IMR-90 (cell line): ENCODE results near the gene FBLIM1. TPM values are rescaled to one million over a fixed set of nuclear protein-coding genes. Genes with fewer than 3 reads are reported as not detected.

Source experiments
- ATAC-seq: fragments of 200-7000 bp; cut with Tn5 transposase; 2 replicates; pipeline ENCODE4 v1.9.1; 2020; ENCODE audit warnings: low read depth, mild to moderate bottlenecking, moderate library complexity
- BruUV-seq: library from RNA; stranded (reverse); fragments of 400-500 nt; replicated peaks from 2 replicates; lab custom pipeline; 2021; lab: Mats Ljungman, UMichigan
- CTCF ChIA-PET: fragments of 300-600 bp; formaldehyde crosslinking; extraction: SDS; loops from one replicate; lab custom pipeline; 2021; ENCODE audit warnings: antibody characterized with exemption; lab: Yijun Ruan, JAX
- POLR2A ChIA-PET: fragments of 300-600 bp; sonication (Branson Sonifier 250); formaldehyde crosslinking; loops from one replicate; lab custom pipeline; 2022; ENCODE audit warnings: antibody characterized with exemption; ENCODE audit not compliant: unreplicated experiment; lab: Charles Lee
- DNase-seq: peaks from one replicate; pipeline ENCODE4 v3.0.0; 2013
- H2AFZ ChIP-seq: replicated peaks from 2 replicates; pipeline ENCODE3; 2013; ENCODE audit warnings: low read length, mild to moderate bottlenecking; ENCODE audit not compliant: poor library complexity
- H2AK5ac ChIP-seq: 2 replicates; pipeline ENCODE4 v1.6.1; 2013; ENCODE audit warnings: low read depth, low read length, inconsistent platforms
- H2AK9ac ChIP-seq: replicated peaks from 2 replicates; pipeline ENCODE3; 2013; ENCODE audit warnings: mild to moderate bottlenecking, low read depth, low read length, moderate library complexity; ENCODE audit not compliant: poor library complexity
- H2BK120ac ChIP-seq: 2 replicates; pipeline ENCODE4 v1.6.1; 2013; ENCODE audit warnings: low read depth, low read length, inconsistent platforms
- H2BK15ac ChIP-seq: 3 replicates; pipeline ENCODE4 v1.6.1; 2013; ENCODE audit warnings: low read depth, low read length, inconsistent platforms
- H2BK20ac ChIP-seq: 2 replicates; pipeline ENCODE4 v1.6.1; 2013; ENCODE audit warnings: low read depth, mild to moderate bottlenecking, inconsistent platforms, low read length, moderate library complexity
- H2BK5ac ChIP-seq: 2 replicates; pipeline ENCODE4 v1.6.1; 2013; ENCODE audit warnings: mild to moderate bottlenecking, low read depth, low read length, inconsistent platforms; ENCODE audit not compliant: poor library complexity, severe bottlenecking
- H3K14ac ChIP-seq: replicated peaks from 2 replicates; pipeline ENCODE4 v1.6.1; 2013; ENCODE audit warnings: low read depth, low read length, inconsistent platforms
- H3K18ac ChIP-seq: 2 replicates; pipeline ENCODE4 v1.6.1; 2013; ENCODE audit warnings: low read depth, low read length, control low read depth
- H3K23ac ChIP-seq: 2 replicates; pipeline ENCODE4 v1.6.1; 2013; ENCODE audit warnings: low read depth, low read length, inconsistent platforms
- H3K27ac ChIP-seq: 2 replicates; pipeline ENCODE4 v1.5.1; 2013; ENCODE audit warnings: mild to moderate bottlenecking, control low read depth, low read length; ENCODE audit not compliant: insufficient read depth
- H3K27me3 ChIP-seq: 2 replicates; pipeline ENCODE4 v1.6.1; 2013; ENCODE audit warnings: low read length; ENCODE audit not compliant: control insufficient read depth, insufficient read depth
- H3K36me3 ChIP-seq: 2 replicates; pipeline ENCODE4 v1.6.1; 2013; ENCODE audit warnings: low read length, mixed read lengths; ENCODE audit not compliant: control insufficient read depth, insufficient read depth
- H3K4ac ChIP-seq: 2 replicates; pipeline ENCODE4 v1.6.1; 2013; ENCODE audit warnings: low read depth, low read length, inconsistent platforms
- H3K4me1 ChIP-seq: 2 replicates; pipeline ENCODE4 v1.6.1; 2013; ENCODE audit warnings: low read length, mixed read lengths; ENCODE audit not compliant: control insufficient read depth, insufficient read depth
- H3K4me2 ChIP-seq: 2 replicates; pipeline ENCODE4 v1.6.1; 2013; ENCODE audit warnings: low read depth, mild to moderate bottlenecking, control low read depth, low read length, moderate library complexity
- H3K4me3 ChIP-seq: 2 replicates; pipeline ENCODE4 v1.5.1; 2013; ENCODE audit warnings: low read depth, mild to moderate bottlenecking, control low read depth, low read length, moderate library complexity; ENCODE audit not compliant: insufficient read depth
- H3K56ac ChIP-seq: 2 replicates; pipeline ENCODE4 v1.6.1; 2013; ENCODE audit warnings: low read length, inconsistent platforms; ENCODE audit not compliant: insufficient read depth; ENCODE audit errors: extremely low read depth
- H3K79me1 ChIP-seq, 2 experiments: 2 replicates each; pipeline ENCODE4 v1.6.1; 2013; ENCODE audit warnings: low read length in 2 of 2, inconsistent platforms in 1 of 2, low read depth in 1 of 2
- H3K9ac ChIP-seq: 2 replicates; pipeline ENCODE4 v1.6.1; 2013; ENCODE audit warnings: low read depth, low read length, control low read depth
- H3K9me1 ChIP-seq: 2 replicates; pipeline ENCODE4 v1.6.1; 2013; ENCODE audit warnings: low read length, inconsistent platforms; ENCODE audit not compliant: insufficient read depth
- H3K9me3 ChIP-seq: 2 replicates; pipeline ENCODE4 v1.6.1; 2013; ENCODE audit warnings: low read length; ENCODE audit not compliant: control insufficient read depth, insufficient read depth
- H4K20me1 ChIP-seq: 2 replicates; pipeline ENCODE4 v1.6.1; 2013; ENCODE audit warnings: low read length, inconsistent platforms; ENCODE audit not compliant: insufficient read depth
- H4K5ac ChIP-seq: 2 replicates; pipeline ENCODE4 v1.6.1; 2013; ENCODE audit warnings: mild to moderate bottlenecking, low read depth, low read length, control low read depth
- H4K8ac ChIP-seq, 2 experiments: 2 replicates each; pipeline ENCODE4 v1.6.1; 2013; ENCODE audit warnings: low read depth in 2 of 2, low read length in 2 of 2, control low read depth in 1 of 2, inconsistent platforms in 1 of 2
- H4K91ac ChIP-seq: 2 replicates; pipeline ENCODE4 v1.6.1; 2013; ENCODE audit warnings: low read depth, low read length, inconsistent platforms; ENCODE audit not compliant: insufficient read depth
- CEBPB ChIP-seq: IDR thresholded peaks from 2 replicates; pipeline ENCODE4 v1.6.1; 2012; ENCODE audit warnings: low read depth, low read length, improper control_type of control experiment
- CTCF ChIP-seq: conservative IDR thresholded peaks from 2 replicates; pipeline ENCODE4 v1.5.1; 2012; ENCODE audit warnings: mild to moderate bottlenecking, low read depth, low read length, improper control_type of control experiment
- ELK1 ChIP-seq: fragments of 150-350 bp; IDR thresholded peaks from 2 replicates; pipeline ENCODE4 v1.6.1; 2016; ENCODE audit warnings: low read depth, mild to moderate bottlenecking, low read length, moderate library complexity, borderline replicate concordance
- FOS ChIP-seq: fragments of 150-350 bp; IDR thresholded peaks from 2 replicates; pipeline ENCODE4 v1.6.1; 2016; ENCODE audit warnings: low read depth, low read length
- MAFK ChIP-seq: IDR thresholded peaks from 2 replicates; pipeline ENCODE4 v1.6.1; 2012; ENCODE audit warnings: low read depth, low read length, improper control_type of control experiment
- MAZ ChIP-seq: IDR thresholded peaks from 2 replicates; pipeline ENCODE4 v1.6.1; 2012; ENCODE audit warnings: low read depth, mild to moderate bottlenecking, low read length, improper control_type of control experiment, moderate library complexity, borderline replicate concordance
- MXI1 ChIP-seq: IDR thresholded peaks from 2 replicates; pipeline ENCODE4 v1.6.1; 2012; ENCODE audit warnings: low read depth, mild to moderate bottlenecking, low read length, moderate library complexity, borderline replicate concordance
- NFE2L2 ChIP-seq: fragments of 150-350 bp; IDR thresholded peaks from 2 replicates; pipeline ENCODE4 v1.6.1; 2016; ENCODE audit warnings: low read depth, mild to moderate bottlenecking, low read length
- POLR2A ChIP-seq: IDR thresholded peaks from 2 replicates; pipeline ENCODE4 v1.6.1; 2012; ENCODE audit warnings: mild to moderate bottlenecking, low read depth, low read length
- RAD21 ChIP-seq: IDR thresholded peaks from 2 replicates; pipeline ENCODE4 v1.6.1; 2012; ENCODE audit warnings: low read length, improper control_type of control experiment
- RFX5 ChIP-seq: IDR thresholded peaks from 2 replicates; pipeline ENCODE4 v1.8.0; 2012; ENCODE audit warnings: low read depth, mild to moderate bottlenecking, low read length, moderate library complexity
- USF2 ChIP-seq: fragments of 150-350 bp; IDR thresholded peaks from 2 replicates; pipeline ENCODE4 v1.6.1; 2017; ENCODE audit warnings: mild to moderate bottlenecking, antibody characterized with exemption, low read length, low read depth
- WGBS, 2 experiments: methylation state at CpG; one replicate each; pipeline versions ENCODE4 v1.1.5 to v1.1.7; 2013; ENCODE audit warnings: missing lambda C conversion rate in 2 of 2; ENCODE audit not compliant: insufficient read length in 1 of 2; ENCODE audit errors: extremely low coverage in 2 of 2; 5-methylcytosine and 5-hydroxymethylcytosine counted together
- dilution Hi-C: fragments of 300-500 bp; cut with HindIII; formaldehyde crosslinking; loops from one replicate; pipeline ENCODE4 v1.14.3; 2018; ENCODE audit warnings: low sequenced_read_pairs; ENCODE audit not compliant: unreplicated experiment
- in situ Hi-C: fragments of 300-500 bp; cut with MboI; formaldehyde crosslinking; loops from 3 replicates; pipeline ENCODE4 v1.14.3; 2019; ENCODE audit warnings: low sequenced_read_pairs, inconsistent platforms, mixed read lengths
- intact Hi-C: fragments of 100-400 bp; cut with micrococcal nuclease; formaldehyde crosslinking; loops from 2 replicates; pipeline ENCODE4 v1.10.0; 2022
- polyA plus RNA-seq, 3 experiments: library from polyadenylated mRNA; depleted of rRNA; stranded (reverse); fragments of >200 nt; gene quantifications; 2 replicates each; pipeline ENCODE4 v1.2.3, GENCODE V29; 2012; ENCODE audit warnings: low replicate concordance in 1 of 3
- total RNA-seq: library from RNA; depleted of rRNA; stranded (reverse); fragments of >200 nt; gene quantifications from 2 replicates; pipeline ENCODE4 v1.2.3, GENCODE V29; 2012

Gene FBLIM1
- total and polyA plus RNA-seq, 2 of the 4 experiments (the other 2 are of a cell fraction) = 52.2 to 140 TPM

- Histone ChIP-seq H3K27me3 (no peaks in the 10 kb centered on the region), H3K56ac (peak overlapping the region; percentile 63; the same call in 1 of the 2 replicates), H3K4me3 (peak overlapping the region; percentile 21), H3K9me3 (no peaks in the 10 kb centered on the region), H3K9me1 (peaks cover 14% of the 10 kb centered on the region), H2AK5ac (peak overlapping the region; percentile 87), H3K27ac (peak overlapping the region; percentile 78), H3K18ac (peak overlapping the region; percentile 39), H4K8ac (peak overlapping the region; percentile 11 to 66), H2BK120ac (peak overlapping the region; percentile 59), H2AFZ (peak overlapping the region; percentile 77), H2BK5ac (peak overlapping the region; percentile 67), H3K4me2 (peak overlapping the region; percentile 70), H2AK9ac (peak overlapping the region; percentile 79), H3K79me1 (peaks cover 19 to 55% of the 10 kb centered on the region in 2 experiments), H2BK15ac (peak overlapping the region; percentile 42; the same call in 1 of the 3 replicates), H3K9ac (peak overlapping the region; percentile 32), H4K5ac (peak overlapping the region; percentile 21), H3K14ac (peak overlapping the region; percentile 73), H3K4me1 (peaks cover 20% of the 10 kb centered on the region), H2BK20ac (peak overlapping the region; percentile 50; the same call in 1 of the 2 replicates), H3K23ac (peak overlapping the region; percentile 30), H3K36me3 (peaks cover 17% of the 10 kb centered on the region), H4K20me1 (peaks cover 44% of the 10 kb centered on the region), H4K91ac (peak overlapping the region; percentile 58), H3K4ac (peak overlapping the region; percentile 92)
- BruUV-seq = no TSS peak
- no peak for TF ChIP-seq NFE2L2
- TF ChIP-seq CEBPB = no peak
- TF ChIP-seq MAFK = no peak
- TF ChIP-seq MAZ = peak; percentile 70; the same call in 1 of the 2 replicates
- peak; percentile 50; the same call in 1 of the 2 replicates for TF ChIP-seq POLR2A
- TF ChIP-seq CTCF = peak; percentile 1; the same call in 1 of the 2 replicates
- no peak for TF ChIP-seq FOS
- TF ChIP-seq MXI1 = no peak
- TF ChIP-seq RAD21 = no peak
- TF ChIP-seq USF2 = no peak
- no peak for TF ChIP-seq RFX5
- no peak for TF ChIP-seq ELK1
- dilution Hi-C loops = no loop called here
- POLR2A ChIA-PET = interaction anchor here (0.6 kb wide), 3 partner anchors 8 to 339 kb away, joined by 3 to 5 read pairs (median 4); no protein-coding TSS in a partner anchor
- ATAC-seq (peak; percentile 31), DNase-seq (peak; percentile 74)
- CTCF ChIA-PET = interaction anchor here (0.9 kb wide), 1 partner anchor 9 kb away, joined by 4 read pairs; no protein-coding TSS in a partner anchor
- intact Hi-C loops = no loop called here
- in situ Hi-C loops = no loop called here
- no CpG with 5 or more reads among the region's 12 CpGs for WGBS, 2 experiments
Measured at GRCh38 chr1:15760520-15761211, 2.1 kb downstream of the FBLIM1 start.
